Endothelial cell (in vitro differentiated cells): Measurements from ENCODE around the gene MAK. TPM values are rescaled to one million over a fixed set of nuclear protein-coding genes. Genes with fewer than 3 reads are reported as not detected.
"Not testable (repeated sequence)": the region's sequence is repeated elsewhere in the genome, so short reads cannot be mapped to it uniquely, and the experiment has no call there.

ENCODE experiments used
- DNase-seq: peaks from one replicate; pipeline ENCODE4 v3.0.0; 2021; ENCODE audit warnings: low spot score
- H3K27ac Mint-ChIP-seq: one replicate; pipeline ENCODE4 v1.8.0; 2021; ENCODE audit warnings: mixed read lengths, inconsistent platforms; ENCODE audit not compliant: unreplicated experiment
- H3K27me3 Mint-ChIP-seq: one replicate; pipeline ENCODE4 v1.8.0; 2021; ENCODE audit warnings: mild to moderate bottlenecking, moderate library complexity, mixed read lengths, inconsistent platforms; ENCODE audit not compliant: unreplicated experiment
- H3K36me3 Mint-ChIP-seq: one replicate; pipeline ENCODE4 v1.8.0; 2021; ENCODE audit warnings: mild to moderate bottlenecking, low read depth, mixed read lengths, inconsistent platforms; ENCODE audit not compliant: unreplicated experiment
- H3K4me1 Mint-ChIP-seq: one replicate; pipeline ENCODE4 v1.8.0; 2021; ENCODE audit warnings: mild to moderate bottlenecking, mixed read lengths, inconsistent platforms; ENCODE audit not compliant: unreplicated experiment
- H3K4me3 Mint-ChIP-seq: one replicate; pipeline ENCODE4 v1.8.0; 2021; ENCODE audit warnings: mild to moderate bottlenecking, mixed read lengths, inconsistent platforms; ENCODE audit not compliant: unreplicated experiment
- H3K9me3 Mint-ChIP-seq: one replicate; pipeline ENCODE4 v1.8.0; 2021; ENCODE audit warnings: mixed read lengths, inconsistent platforms; ENCODE audit not compliant: unreplicated experiment
- total RNA-seq: library from RNA; stranded (reverse); fragmentation: NEBNext Ultra II Directional; extraction: Animal tissue kit (Norgen Biotek cat#: 25700); gene quantifications from one replicate; pipeline ENCODE4 v1.2.1, GENCODE V29; 2021; ENCODE audit not compliant: unreplicated experiment
- TF ChIP-seq, protein P1 (sequence below): fragments of 200-600 bp; sonication (generic); IDR thresholded peaks from one replicate; pipeline ENCODE4 v1.5.0; 2021; ENCODE audit warnings: antibody characterized with exemption; ENCODE audit not compliant: unreplicated experiment

Gene MAK
- total RNA-seq, 1 donor from 2014 or later: not detected

DNA sequence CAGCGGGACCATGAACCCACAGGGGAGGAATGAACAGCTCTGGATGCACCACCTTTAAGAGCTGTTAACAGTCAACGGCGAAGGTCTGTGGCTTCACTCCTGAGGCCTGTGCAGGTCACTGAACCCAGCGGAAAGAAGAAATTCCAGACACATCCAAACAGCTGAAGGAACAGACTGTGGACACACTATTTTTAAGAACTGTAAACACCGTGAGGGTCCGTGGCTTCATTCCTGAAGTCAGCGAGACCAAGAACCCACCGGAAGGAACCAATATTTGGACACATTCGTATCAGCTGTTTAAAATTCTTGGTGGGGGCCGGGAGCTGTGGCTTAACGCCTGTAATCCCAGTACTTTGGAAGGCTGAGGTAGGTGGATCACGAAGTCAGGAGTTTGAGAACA, 96.1 kb downstream of the MAK start:
- Mint-ChIP-seq H3K4me1 (peaks cover 4% of the 10 kb centered on the region), H3K4me3 (no peak overlapping the region), H3K36me3 (peaks cover 3% of the 10 kb centered on the region), H3K27ac (no peak overlapping the region), H3K9me3 (no peaks in the 10 kb centered on the region), H3K27me3 (no peaks in the 10 kb centered on the region)
- DNase-seq: no peak
- TF ChIP-seq, protein P1, sequence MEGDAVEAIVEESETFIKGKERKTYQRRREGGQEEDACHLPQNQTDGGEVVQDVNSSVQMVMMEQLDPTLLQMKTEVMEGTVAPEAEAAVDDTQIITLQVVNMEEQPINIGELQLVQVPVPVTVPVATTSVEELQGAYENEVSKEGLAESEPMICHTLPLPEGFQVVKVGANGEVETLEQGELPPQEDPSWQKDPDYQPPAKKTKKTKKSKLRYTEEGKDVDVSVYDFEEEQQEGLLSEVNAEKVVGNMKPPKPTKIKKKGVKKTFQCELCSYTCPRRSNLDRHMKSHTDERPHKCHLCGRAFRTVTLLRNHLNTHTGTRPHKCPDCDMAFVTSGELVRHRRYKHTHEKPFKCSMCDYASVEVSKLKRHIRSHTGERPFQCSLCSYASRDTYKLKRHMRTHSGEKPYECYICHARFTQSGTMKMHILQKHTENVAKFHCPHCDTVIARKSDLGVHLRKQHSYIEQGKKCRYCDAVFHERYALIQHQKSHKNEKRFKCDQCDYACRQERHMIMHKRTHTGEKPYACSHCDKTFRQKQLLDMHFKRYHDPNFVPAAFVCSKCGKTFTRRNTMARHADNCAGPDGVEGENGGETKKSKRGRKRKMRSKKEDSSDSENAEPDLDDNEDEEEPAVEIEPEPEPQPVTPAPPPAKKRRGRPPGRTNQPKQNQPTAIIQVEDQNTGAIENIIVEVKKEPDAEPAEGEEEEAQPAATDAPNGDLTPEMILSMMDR: no peak

DNA sequence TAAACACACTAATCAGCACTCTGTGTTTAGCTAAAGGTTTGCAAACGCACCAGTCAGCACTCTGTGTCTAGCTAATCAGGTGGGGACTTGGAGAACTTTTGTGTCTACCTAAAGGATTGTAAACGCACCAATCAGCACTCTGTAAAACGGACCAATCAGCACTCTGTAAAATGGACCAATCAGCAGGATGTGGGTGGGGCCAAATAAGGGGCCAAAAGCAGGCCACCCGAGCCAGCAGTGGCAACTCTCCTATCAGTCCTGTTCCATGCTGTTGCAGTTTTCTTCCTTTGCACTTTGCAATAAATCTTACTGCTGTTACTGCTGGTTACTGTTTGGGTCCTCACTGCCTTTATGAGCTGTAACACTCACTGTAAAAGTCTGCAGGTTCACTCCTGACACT, 96.7 kb downstream of the MAK start:
- H3K36me3 Mint-ChIP-seq, DNase-seq, H3K27ac Mint-ChIP-seq, H3K4me1 Mint-ChIP-seq, H3K4me3 Mint-ChIP-seq, H3K27me3 Mint-ChIP-seq, H3K9me3 Mint-ChIP-seq: not testable (repeated sequence)

DNA sequence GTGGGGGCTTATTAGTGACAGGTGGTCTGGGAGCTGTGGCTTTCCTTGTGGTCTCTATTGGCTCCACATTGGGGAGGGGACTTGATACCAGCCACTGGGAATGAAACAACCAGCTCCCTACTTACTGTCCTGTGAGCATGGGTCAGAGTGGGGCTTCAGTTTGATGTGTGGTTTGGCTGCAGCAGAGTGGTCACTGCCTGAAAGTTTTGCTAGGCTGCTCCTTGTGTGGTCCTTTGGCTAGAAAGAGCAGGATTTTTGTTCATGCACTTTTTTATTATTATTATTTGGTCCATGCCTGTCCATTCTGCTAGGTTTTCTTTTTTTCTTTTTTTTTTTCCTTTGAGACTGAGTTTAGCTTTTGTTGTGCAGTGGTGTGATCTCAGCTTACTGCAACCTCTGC, 98.3 kb downstream of the MAK start:
- TF ChIP-seq, protein P1: no peak
- peak overlapping the region; percentile 69 for H3K4me3 Mint-ChIP-seq
- no peaks in the 10 kb centered on the region for H3K27me3 Mint-ChIP-seq
- H3K4me1 Mint-ChIP-seq: no peaks in the 10 kb centered on the region
- DNase-seq: no peak
- peaks cover 3% of the 10 kb centered on the region for H3K36me3 Mint-ChIP-seq
- no peaks in the 10 kb centered on the region for H3K9me3 Mint-ChIP-seq
- H3K27ac Mint-ChIP-seq: no peak overlapping the region

DNA sequence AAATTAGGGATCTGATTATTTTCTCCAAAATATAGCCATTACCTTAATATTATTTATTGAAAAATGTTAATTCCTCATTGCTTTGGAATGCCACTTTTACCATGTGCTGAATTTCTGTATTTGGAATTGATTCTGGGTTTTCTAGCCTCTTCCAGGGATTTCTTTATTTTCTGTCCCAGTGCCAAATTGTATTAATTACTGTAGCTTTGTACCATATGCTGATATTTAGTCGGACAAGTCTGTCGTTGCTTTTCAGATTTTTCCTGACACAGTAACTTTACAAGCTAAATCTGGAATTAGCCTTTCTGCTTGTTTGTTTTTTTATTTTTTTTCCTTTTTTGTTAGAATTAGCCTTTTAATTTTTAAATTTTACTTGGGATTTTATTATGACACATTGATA, 101.6 kb downstream of the MAK start:
- no peak for DNase-seq
- no peaks in the 10 kb centered on the region for H3K9me3 Mint-ChIP-seq
- TF ChIP-seq, protein P1: no peak
- H3K27me3 Mint-ChIP-seq: peaks cover 1% of the 10 kb centered on the region
- H3K4me3 Mint-ChIP-seq: no peak overlapping the region
- peaks cover 10% of the 10 kb centered on the region for H3K36me3 Mint-ChIP-seq
- no peak overlapping the region for H3K27ac Mint-ChIP-seq
- no peaks in the 10 kb centered on the region for H3K4me1 Mint-ChIP-seq

DNA sequence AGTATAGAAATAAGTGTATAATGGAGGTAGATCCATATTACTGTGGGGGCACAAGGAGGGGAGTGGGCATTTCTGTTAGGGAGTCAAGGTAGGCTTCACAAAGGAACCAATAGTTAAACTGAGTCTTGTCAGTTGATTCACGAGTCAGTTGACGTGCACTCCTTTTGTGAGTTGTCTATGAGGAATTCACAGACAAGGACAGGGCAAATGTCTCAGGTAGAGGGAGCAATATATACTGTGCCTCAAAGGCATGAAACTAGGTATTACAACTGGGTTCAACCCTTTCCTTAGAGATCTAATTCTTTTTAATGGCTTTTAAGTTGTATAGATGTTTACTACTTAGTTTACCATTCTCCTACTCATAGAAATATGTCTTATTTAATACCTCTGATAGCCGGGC, 104.5 kb downstream of the MAK start:
- TF ChIP-seq, protein P1: no peak
- no peak overlapping the region for H3K27ac Mint-ChIP-seq
- H3K27me3 Mint-ChIP-seq: peaks cover 1% of the 10 kb centered on the region
- H3K36me3 Mint-ChIP-seq: peaks cover 15% of the 10 kb centered on the region
- H3K4me1 Mint-ChIP-seq: no peaks in the 10 kb centered on the region
- no peak overlapping the region for H3K4me3 Mint-ChIP-seq
- no peak for DNase-seq
- no peaks in the 10 kb centered on the region for H3K9me3 Mint-ChIP-seq
